Measurements from ENCODE around the gene PTGES. TPM values are rescaled to one million over a fixed set of nuclear protein-coding genes. Genes with fewer than 3 reads are reported as not detected.
"Not testable (repeated sequence)": the region's sequence is repeated elsewhere in the genome, so short reads cannot be mapped to it uniquely, and the experiment has no call there.

Gene PTGES
- 0.08 TPM for polyA plus RNA-seq (2012; ENCODE audit: low read depth, missing spikeins)

- TF ChIP-seq SPI1 (IDR thresholded peaks at IDR 0.05; ENCODE audit: low read depth, low read length) (no peak), POLR2AphosphoS5 (IDR thresholded peaks at IDR 0.05; ENCODE audit: low read depth, low read length) (no peak), TAF1 (IDR thresholded peaks at IDR 0.05; ENCODE audit: low read depth, low read length) (no peak), POLR2A (IDR thresholded peaks at IDR 0.05; ENCODE audit: low read depth, low read length) (no peak), POU2F2 (IDR thresholded peaks at IDR 0.05; ENCODE audit: low read depth, low read length) (no peak), PAX5 (IDR thresholded peaks at IDR 0.05; ENCODE audit: insufficient read depth, low read length, severe bottlenecking) (no peak)
- DNase-seq (ENCODE audit: insufficient read length, low spot score), result no peak
- no peak for FAIRE-seq
These were observed at the start of gene PTGES for GRCh38 chr9:129752900-129753729. PTGES (minus strand) TSS chr9:129753042; CDS start chr9:129753012, 30 bp downstream.

DNA sequence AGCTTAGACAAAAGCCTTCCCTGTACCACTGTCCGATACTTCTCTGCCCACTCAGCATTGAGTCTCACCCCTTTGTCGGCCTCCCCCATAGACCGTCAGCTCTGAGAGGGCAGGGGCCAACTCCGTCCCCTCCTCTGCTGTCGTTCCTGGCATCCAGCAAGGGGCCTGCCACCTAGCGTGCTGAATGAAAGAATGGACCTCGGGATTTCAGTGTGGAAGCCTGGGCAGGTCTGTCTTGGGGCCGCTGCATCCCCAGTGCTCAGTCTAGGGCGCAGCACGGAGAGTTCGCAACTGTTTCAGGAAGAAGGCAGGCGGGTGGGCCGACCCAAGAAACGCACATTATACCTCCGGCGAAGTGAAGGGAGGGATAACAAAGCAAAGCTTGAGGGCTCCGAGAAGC is 48.7 kb upstream of the PTGES start:
- TF ChIP-seq POLR2AphosphoS5 (IDR thresholded peaks at IDR 0.05; ENCODE audit: low read depth, low read length) (no peak), SPI1 (IDR thresholded peaks at IDR 0.05; ENCODE audit: low read depth, low read length) (no peak), PAX5 (IDR thresholded peaks at IDR 0.05; ENCODE audit: insufficient read depth, low read length, severe bottlenecking) (no peak), POLR2A (IDR thresholded peaks at IDR 0.05; ENCODE audit: low read depth, low read length) (no peak), TAF1 (IDR thresholded peaks at IDR 0.05; ENCODE audit: low read depth, low read length) (no peak), POU2F2 (IDR thresholded peaks at IDR 0.05; ENCODE audit: low read depth, low read length) (no peak)
- DNase-seq (ENCODE audit: insufficient read length, low spot score), result no peak
- FAIRE-seq, result no peak

DNA sequence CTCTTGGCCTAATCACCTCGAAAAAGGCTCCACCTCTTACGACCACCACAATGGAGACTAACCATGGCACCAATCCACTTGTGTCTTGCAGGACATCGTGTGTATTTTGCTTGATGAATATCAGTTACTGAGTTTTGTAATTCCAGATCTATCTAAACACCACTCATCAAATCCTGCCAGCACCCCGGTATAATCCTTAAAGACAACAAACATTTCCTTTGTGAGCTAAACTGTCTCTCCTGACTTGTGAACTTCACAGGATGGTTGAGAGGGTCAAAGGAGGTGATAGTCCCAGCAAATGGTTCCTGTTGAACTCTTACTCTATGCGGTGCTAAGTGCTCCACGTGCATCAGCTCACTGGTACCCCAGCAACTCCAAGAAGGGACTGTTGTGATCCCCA is 46.1 kb upstream of the PTGES start:
- no peak for DNase-seq (ENCODE audit: insufficient read length, low spot score)
- TF ChIP-seq TAF1 (IDR thresholded peaks at IDR 0.05; ENCODE audit: low read depth, low read length) (no peak), POLR2A (IDR thresholded peaks at IDR 0.05; ENCODE audit: low read depth, low read length) (no peak), POLR2AphosphoS5 (IDR thresholded peaks at IDR 0.05; ENCODE audit: low read depth, low read length) (no peak), SPI1 (IDR thresholded peaks at IDR 0.05; ENCODE audit: low read depth, low read length) (no peak), PAX5 (IDR thresholded peaks at IDR 0.05; ENCODE audit: insufficient read depth, low read length, severe bottlenecking) (no peak), POU2F2 (IDR thresholded peaks at IDR 0.05; ENCODE audit: low read depth, low read length) (no peak)
- no peak for FAIRE-seq

- not testable (repeated sequence) for DNase-seq (ENCODE audit: insufficient read length, low spot score); FAIRE-seq
These were observed 43.2 kb upstream of the PTGES start for GRCh38 chr9:129796029-129796428.

- DNase-seq (ENCODE audit: insufficient read length, low spot score) (no peak), FAIRE-seq (no peak)
- TF ChIP-seq TAF1 (IDR thresholded peaks at IDR 0.05; ENCODE audit: low read depth, low read length) (no peak), POU2F2 (IDR thresholded peaks at IDR 0.05; ENCODE audit: low read depth, low read length) (no peak), PAX5 (IDR thresholded peaks at IDR 0.05; ENCODE audit: insufficient read depth, low read length, severe bottlenecking) (no peak), POLR2A (IDR thresholded peaks at IDR 0.05; ENCODE audit: low read depth, low read length) (no peak), POLR2AphosphoS5 (IDR thresholded peaks at IDR 0.05; ENCODE audit: low read depth, low read length) (no peak), SPI1 (IDR thresholded peaks at IDR 0.05; ENCODE audit: low read depth, low read length) (no peak)
These were observed 41.7 kb upstream of the PTGES start for GRCh38 chr9:129794549-129794948.

GRCh38 chr9:129786481-129786880 is 33.6 kb upstream of the PTGES start:
- FAIRE-seq (no peak), DNase-seq (ENCODE audit: insufficient read length, low spot score) (no peak)
- TF ChIP-seq POLR2AphosphoS5 (IDR thresholded peaks at IDR 0.05; ENCODE audit: low read depth, low read length), result no peak
- TF ChIP-seq SPI1 (IDR thresholded peaks at IDR 0.05; ENCODE audit: low read depth, low read length), result no peak
- TF ChIP-seq TAF1 (IDR thresholded peaks at IDR 0.05; ENCODE audit: low read depth, low read length), result no peak
- no peak for TF ChIP-seq POLR2A (IDR thresholded peaks at IDR 0.05; ENCODE audit: low read depth, low read length)
- no peak for TF ChIP-seq POU2F2 (IDR thresholded peaks at IDR 0.05; ENCODE audit: low read depth, low read length)
- TF ChIP-seq PAX5 (IDR thresholded peaks at IDR 0.05; ENCODE audit: insufficient read depth, low read length, severe bottlenecking), result no peak

DNA sequence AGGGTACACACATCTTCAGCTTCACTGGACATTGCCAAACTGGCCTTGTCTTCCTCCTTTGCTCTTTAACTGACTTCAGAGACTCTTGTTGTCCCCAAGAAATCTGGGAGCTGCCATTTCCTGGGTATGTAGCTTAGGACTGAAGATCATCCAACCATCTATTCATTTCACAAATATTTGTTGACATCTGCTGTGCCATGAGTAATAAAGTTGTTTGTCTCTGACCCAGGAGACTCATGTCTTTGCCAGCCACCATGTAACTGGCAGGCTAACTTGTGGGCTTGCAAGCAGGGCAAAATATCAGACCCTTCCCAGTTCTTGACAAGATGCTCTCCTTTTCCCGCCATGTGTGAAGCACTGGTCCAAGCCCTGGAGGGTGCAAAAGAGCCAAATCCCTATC is 33.0 kb upstream of the PTGES start:
- DNase-seq (ENCODE audit: insufficient read length, low spot score) (no peak), FAIRE-seq (no peak)
- TF ChIP-seq TAF1 (IDR thresholded peaks at IDR 0.05; ENCODE audit: low read depth, low read length) (no peak), SPI1 (IDR thresholded peaks at IDR 0.05; ENCODE audit: low read depth, low read length) (no peak), POU2F2 (IDR thresholded peaks at IDR 0.05; ENCODE audit: low read depth, low read length) (no peak), PAX5 (IDR thresholded peaks at IDR 0.05; ENCODE audit: insufficient read depth, low read length, severe bottlenecking) (no peak), POLR2AphosphoS5 (IDR thresholded peaks at IDR 0.05; ENCODE audit: low read depth, low read length) (no peak), POLR2A (IDR thresholded peaks at IDR 0.05; ENCODE audit: low read depth, low read length) (no peak)

DNA sequence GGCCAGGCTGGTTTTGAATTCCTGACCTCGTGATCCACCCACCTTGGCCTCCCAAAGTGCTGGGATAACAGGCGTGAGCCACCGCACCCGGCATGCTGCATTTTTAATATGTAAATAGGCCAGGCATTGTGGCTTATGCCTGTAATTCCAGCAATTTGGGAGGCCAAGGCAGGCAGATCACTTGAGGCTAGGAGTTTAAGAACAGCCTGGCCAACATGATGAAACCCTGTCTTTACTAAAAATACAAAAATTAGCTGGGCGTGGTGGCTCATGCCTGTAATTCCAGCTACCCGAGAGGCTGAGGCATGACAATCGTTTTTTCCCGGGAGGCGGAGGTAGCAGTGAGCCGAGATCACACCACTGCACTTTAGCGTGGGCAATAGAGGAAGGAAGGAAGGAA is 32.1 kb upstream of the PTGES start:
- FAIRE-seq; DNase-seq (ENCODE audit: insufficient read length, low spot score): not testable (repeated sequence)

- TF ChIP-seq POLR2A (IDR thresholded peaks at IDR 0.05; ENCODE audit: low read depth, low read length) (no peak), POLR2AphosphoS5 (IDR thresholded peaks at IDR 0.05; ENCODE audit: low read depth, low read length) (no peak), SPI1 (IDR thresholded peaks at IDR 0.05; ENCODE audit: low read depth, low read length) (no peak), TAF1 (IDR thresholded peaks at IDR 0.05; ENCODE audit: low read depth, low read length) (no peak), POU2F2 (IDR thresholded peaks at IDR 0.05; ENCODE audit: low read depth, low read length) (no peak), PAX5 (IDR thresholded peaks at IDR 0.05; ENCODE audit: insufficient read depth, low read length, severe bottlenecking) (no peak)
- DNase-seq (ENCODE audit: insufficient read length, low spot score) (peak; percentile 83), FAIRE-seq (no peak)
These were observed 30.9 kb upstream of the PTGES start for GRCh38 chr9:129783516-129784361.

Data from GM12891 (cell line).